NCI-H1930 (cell line): ENCODE data around the gene BRMS1L.
"Not testable (repeated sequence)": the region's sequence is repeated elsewhere in the genome, so short reads cannot be mapped to it uniquely, and the experiment has no call there.

ENCODE experiments used
- DNase-seq, 2 experiments: peaks; one replicate each; lab custom pipeline; 2025; lab: John Stamatoyannopoulos, UW

BRMS1L gene

GRCh38 chr14:35826218-35826951, at the start of gene BRMS1L:
Gene BRMS1L (plus strand): TSS chr14:35826338. CDS start chr14:35826517, 179 bp downstream.
- DNase-seq, result peak; percentile 98

- no peak for DNase-seq
Measured at GRCh38 chr14:35776823-35777222, 49.3 kb upstream of the BRMS1L start.

DNA sequence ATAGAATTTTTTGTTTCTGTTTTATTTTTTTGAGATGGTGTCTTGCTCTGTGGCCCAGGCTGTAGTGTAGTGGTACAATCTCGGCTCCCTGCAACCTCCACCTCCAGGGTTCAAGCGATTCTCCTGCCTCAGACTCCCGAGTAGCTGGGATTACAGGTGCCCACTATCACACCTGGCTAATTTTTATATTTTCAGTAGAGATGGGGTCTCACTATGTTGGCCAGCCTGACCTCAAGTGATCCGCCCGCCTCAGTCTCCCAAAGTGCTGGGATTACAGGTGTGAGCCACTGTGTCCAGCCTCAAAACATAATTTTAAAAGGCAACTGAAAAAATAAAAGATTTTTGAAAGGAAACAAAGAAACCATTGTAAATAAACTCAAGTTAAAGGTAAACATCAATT, 48.6 kb upstream of the BRMS1L start:
- not testable (repeated sequence) for DNase-seq

DNA sequence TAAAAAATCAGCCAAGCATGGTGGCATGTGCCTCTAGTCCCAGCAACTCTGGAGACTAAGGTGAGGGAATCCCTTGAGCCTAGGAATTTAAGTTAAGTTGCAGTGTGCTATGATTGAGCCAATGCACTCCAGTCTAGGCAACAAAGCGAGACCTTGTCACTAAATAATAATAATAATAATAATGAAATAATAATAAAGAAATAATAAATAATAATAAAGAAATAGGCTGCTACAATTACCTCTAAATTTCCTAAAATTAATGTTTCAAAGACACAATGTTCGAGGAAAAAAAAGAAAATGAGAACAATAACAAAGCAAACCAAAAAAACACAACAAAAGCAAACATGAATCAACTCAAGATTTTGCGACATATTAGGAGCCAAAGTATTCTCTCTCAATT, 46.8 kb upstream of the BRMS1L start:
- no peak for DNase-seq

- DNase-seq, result no peak
Measured at GRCh38 chr14:35783699-35784098, 42.4 kb upstream of the BRMS1L start.

- DNase-seq, result no peak
Measured at GRCh38 chr14:35786856-35787255, 39.3 kb upstream of the BRMS1L start.

DNA sequence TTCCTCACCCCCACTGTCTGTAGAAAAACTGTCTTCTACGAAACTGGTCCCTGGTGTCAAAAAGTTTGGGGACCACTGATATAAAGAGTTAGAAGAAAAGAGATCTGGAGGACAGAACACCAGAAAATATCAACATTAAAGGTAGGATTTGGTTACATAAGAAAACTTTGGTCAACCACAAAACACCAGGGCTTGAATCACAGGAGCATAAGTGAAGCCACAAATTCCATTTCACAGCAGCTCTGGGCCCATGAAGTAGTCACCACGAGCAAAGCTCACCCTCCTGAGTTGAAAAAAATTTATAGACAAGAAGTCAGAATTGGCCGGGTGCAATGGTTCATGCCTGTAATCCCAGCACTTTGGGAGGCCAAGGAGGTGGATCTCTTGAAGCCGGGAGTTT, 36.5 kb upstream of the BRMS1L start:
- no peak for DNase-seq

- DNase-seq, result no peak
Measured at GRCh38 chr14:35797796-35798195, 28.3 kb upstream of the BRMS1L start.

- no peak for DNase-seq
Measured at GRCh38 chr14:35806006-35806907, 19.9 kb upstream of the BRMS1L start.

DNA sequence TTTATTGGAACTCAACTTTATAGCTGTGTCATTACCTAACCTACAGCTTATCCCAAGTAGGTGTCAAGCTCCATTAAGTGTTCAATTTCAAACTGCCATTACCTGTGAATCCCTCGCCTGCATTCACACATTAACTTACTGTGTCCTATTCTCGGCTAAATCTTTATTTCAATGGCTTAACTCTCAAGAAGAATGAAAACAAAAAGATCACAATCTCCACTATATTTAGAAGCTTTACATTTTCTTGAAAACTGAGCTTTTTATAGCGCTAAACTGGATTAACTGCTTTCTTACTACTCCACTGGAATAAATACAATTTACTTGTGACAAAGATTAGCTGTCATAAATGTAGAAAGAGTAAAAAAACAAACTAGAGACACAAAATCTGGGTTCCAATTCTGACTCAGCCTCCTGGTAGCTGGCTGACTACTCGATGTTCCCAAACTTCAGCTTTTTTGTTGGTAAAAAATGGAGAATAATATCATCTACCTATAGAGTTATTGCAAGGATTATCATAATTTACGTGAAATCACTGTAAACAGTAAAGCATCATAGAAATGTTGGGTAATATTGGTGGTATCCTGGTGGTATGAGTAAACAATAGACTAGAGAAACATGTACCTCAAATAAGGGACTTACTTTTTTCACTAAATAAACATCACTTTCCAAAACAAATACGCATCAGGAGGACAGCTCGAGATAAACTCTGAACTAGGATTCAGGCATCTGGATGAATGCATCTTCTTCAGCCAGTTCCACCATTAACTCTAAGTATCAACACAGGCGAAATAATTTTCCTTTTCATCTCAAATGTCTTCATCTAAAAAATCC, 18.8 kb upstream of the BRMS1L start:
- no peak for DNase-seq

GRCh38 chr14:35808076-35808637, 18.0 kb upstream of the BRMS1L start:
- DNase-seq, result no peak

GRCh38 chr14:35808638-35809563, 17.2 kb upstream of the BRMS1L start, which contains the start of gene RALGAPA1:
Gene RALGAPA1 (minus strand): TSS chr14:35809295. CDS start chr14:35808835, 460 bp downstream.
- peak; percentile 92 to 93 for DNase-seq

GRCh38 chr14:35809597-35809996, 16.5 kb upstream of the BRMS1L start:
- no peak for DNase-seq

- no peak for DNase-seq
Measured at GRCh38 chr14:35810963-35811362, 15.2 kb upstream of the BRMS1L start.

GRCh38 chr14:35814371-35815005, 11.7 kb upstream of the BRMS1L start:
- DNase-seq, result peak in 1 of 2 experiments; percentile 11

DNA sequence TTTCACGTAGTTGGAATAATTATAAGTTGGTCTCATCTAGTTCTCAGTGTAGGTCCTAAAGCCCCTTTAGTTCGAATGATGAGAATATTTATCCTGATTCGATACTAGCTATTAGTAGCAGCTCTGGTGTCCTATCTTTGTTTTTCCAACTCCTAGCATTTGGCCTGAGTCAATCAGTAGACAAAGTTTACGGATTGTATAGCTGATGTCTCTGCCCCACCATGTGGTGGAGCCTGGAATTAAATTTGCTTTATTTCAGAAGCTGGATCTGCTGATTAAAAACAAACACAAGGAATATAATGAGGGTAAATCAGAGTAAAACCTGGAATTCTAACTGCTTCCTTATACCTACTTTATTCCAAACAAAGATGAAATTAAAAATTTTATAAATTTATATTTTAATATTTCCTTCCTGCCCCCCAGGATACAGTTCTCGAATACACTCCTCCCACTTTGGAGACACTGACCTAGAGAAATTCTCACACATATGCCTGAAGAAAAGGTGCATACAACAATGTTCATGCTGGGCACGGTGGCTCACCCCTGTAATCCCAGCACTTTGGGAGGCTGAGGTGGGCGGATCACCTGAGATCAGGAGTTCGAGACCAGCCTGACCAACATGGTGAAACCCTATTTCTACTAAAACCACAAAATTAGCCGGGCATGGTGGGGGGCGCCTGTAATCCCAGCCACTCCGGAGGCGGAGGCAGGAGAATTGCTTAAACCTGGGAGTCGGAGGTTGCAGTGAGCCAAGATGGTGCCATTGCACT, 7.6 kb upstream of the BRMS1L start:
- peak in 1 of 2 experiments; percentile 48 for DNase-seq

GRCh38 chr14:35819591-35820540, 6.3 kb upstream of the BRMS1L start:
- DNase-seq, result no peak
